T-helper 1 cell treated with Interleukin-12 subunit alpha and Interleukin-12 subunit beta and Interleukin-4 antibody, amounts not matched to agents 30 μg/mL and 1 μg/mL, for 36 hours (primary cell): ENCODE data around the gene KRT85.

Source experiments
- H3K27ac Mint-ChIP-seq: one replicate; pipeline ENCODE4 v1.8.0; 2021; ENCODE audit warnings: mild to moderate bottlenecking, mixed read lengths
- H3K27me3 Mint-ChIP-seq: one replicate; pipeline ENCODE4 v1.8.0; 2021; ENCODE audit warnings: low read depth, mixed read lengths
- H3K36me3 Mint-ChIP-seq: one replicate; pipeline ENCODE4 v1.8.0; 2021; ENCODE audit warnings: low read depth, mixed read lengths
- H3K4me1 Mint-ChIP-seq: one replicate; pipeline ENCODE4 v1.8.0; 2021; ENCODE audit warnings: low read depth, mixed read lengths
- H3K4me3 Mint-ChIP-seq: one replicate; pipeline ENCODE4 v1.8.0; 2021; ENCODE audit warnings: mild to moderate bottlenecking, moderate library complexity, mixed read lengths
- H3K9me3 Mint-ChIP-seq: one replicate; pipeline ENCODE4 v1.8.0; 2021; ENCODE audit warnings: mixed read lengths

Gene KRT85

GRCh38 chr12:52338241-52338960 lies 28.9 kb downstream of the KRT85 start:
- peaks cover 2% of the 10 kb centered on the region for H3K4me1 Mint-ChIP-seq
- no peaks in the 10 kb centered on the region for H3K36me3 Mint-ChIP-seq
- no peaks in the 10 kb centered on the region for H3K9me3 Mint-ChIP-seq
- no peak overlapping the region for H3K27ac Mint-ChIP-seq
- H3K27me3 Mint-ChIP-seq, result peaks cover 7% of the 10 kb centered on the region
- H3K4me3 Mint-ChIP-seq, result no peak overlapping the region

- no peaks in the 10 kb centered on the region for H3K9me3 Mint-ChIP-seq
- H3K4me3 Mint-ChIP-seq, result no peak overlapping the region
- H3K27ac Mint-ChIP-seq, result no peak overlapping the region
- H3K4me1 Mint-ChIP-seq, result peaks cover 2% of the 10 kb centered on the region
- peaks cover 12% of the 10 kb centered on the region for H3K27me3 Mint-ChIP-seq
- no peaks in the 10 kb centered on the region for H3K36me3 Mint-ChIP-seq
Observed at GRCh38 chr12:52337054-52337453, 30.2 kb downstream of the KRT85 start.

GRCh38 chr12:52336641-52337040 lies 30.6 kb downstream of the KRT85 start:
- Mint-ChIP-seq H3K4me1 (peaks cover 2% of the 10 kb centered on the region), H3K36me3 (no peaks in the 10 kb centered on the region), H3K27me3 (peaks cover 15% of the 10 kb centered on the region), H3K4me3 (no peak overlapping the region), H3K27ac (no peak overlapping the region), H3K9me3 (no peaks in the 10 kb centered on the region)

GRCh38 chr12:52335598-52336262 lies 31.6 kb downstream of the KRT85 start:
- Mint-ChIP-seq H3K4me3 (no peak overlapping the region), H3K27ac (no peak overlapping the region), H3K27me3 (peaks cover 15% of the 10 kb centered on the region)

GRCh38 chr12:52334185-52334584 lies 33.1 kb downstream of the KRT85 start:
- H3K4me3 Mint-ChIP-seq, result no peak overlapping the region
- H3K4me1 Mint-ChIP-seq, result peaks cover 2% of the 10 kb centered on the region
- H3K27me3 Mint-ChIP-seq, result peaks cover 21% of the 10 kb centered on the region
- H3K36me3 Mint-ChIP-seq, result no peaks in the 10 kb centered on the region
- H3K27ac Mint-ChIP-seq, result no peak overlapping the region
- H3K9me3 Mint-ChIP-seq, result no peaks in the 10 kb centered on the region

More at GRCh38 chr12:52335598-52336262, 31.6 kb downstream of the KRT85 start:
- Mint-ChIP-seq H3K9me3 (no peaks in the 10 kb centered on the region), H3K4me1 (peaks cover 2% of the 10 kb centered on the region), H3K36me3 (no peaks in the 10 kb centered on the region)

- H3K27ac Mint-ChIP-seq, result no peak overlapping the region
- H3K36me3 Mint-ChIP-seq, result no peaks in the 10 kb centered on the region
- peaks cover 2% of the 10 kb centered on the region for H3K4me1 Mint-ChIP-seq
- H3K27me3 Mint-ChIP-seq, result peaks cover 21% of the 10 kb centered on the region
- no peak overlapping the region for H3K4me3 Mint-ChIP-seq
- H3K9me3 Mint-ChIP-seq, result no peaks in the 10 kb centered on the region
Observed at GRCh38 chr12:52333321-52333720, 34.0 kb downstream of the KRT85 start.

- no peak overlapping the region for H3K4me3 Mint-ChIP-seq
- no peaks in the 10 kb centered on the region for H3K9me3 Mint-ChIP-seq
- H3K4me1 Mint-ChIP-seq, result peaks cover 5% of the 10 kb centered on the region
- H3K27me3 Mint-ChIP-seq, result peaks cover 21% of the 10 kb centered on the region
- H3K36me3 Mint-ChIP-seq, result no peaks in the 10 kb centered on the region
- H3K27ac Mint-ChIP-seq, result no peak overlapping the region
Observed at GRCh38 chr12:52332381-52332780, 34.9 kb downstream of the KRT85 start.

- no peak overlapping the region for H3K27ac Mint-ChIP-seq
Observed at GRCh38 chr12:52331833-52332232, 35.4 kb downstream of the KRT85 start.

GRCh38 chr12:52331039-52331438 lies 36.2 kb downstream of the KRT85 start:
- H3K4me1 Mint-ChIP-seq, result peaks cover 6% of the 10 kb centered on the region
- H3K9me3 Mint-ChIP-seq, result no peaks in the 10 kb centered on the region

More at GRCh38 chr12:52331833-52332232, 35.4 kb downstream of the KRT85 start:
- H3K4me1 Mint-ChIP-seq, result peaks cover 8% of the 10 kb centered on the region
- no peaks in the 10 kb centered on the region for H3K9me3 Mint-ChIP-seq
- no peak overlapping the region for H3K4me3 Mint-ChIP-seq
- H3K27me3 Mint-ChIP-seq, result peaks cover 21% of the 10 kb centered on the region
- no peaks in the 10 kb centered on the region for H3K36me3 Mint-ChIP-seq

GRCh38 chr12:52327830-52328500 lies 39.3 kb downstream of the KRT85 start:
- H3K27me3 Mint-ChIP-seq, result peaks cover 29% of the 10 kb centered on the region
- H3K36me3 Mint-ChIP-seq, result no peaks in the 10 kb centered on the region
- peaks cover 6% of the 10 kb centered on the region for H3K4me1 Mint-ChIP-seq
- no peak overlapping the region for H3K27ac Mint-ChIP-seq
- H3K4me3 Mint-ChIP-seq, result no peak overlapping the region
- no peaks in the 10 kb centered on the region for H3K9me3 Mint-ChIP-seq

More at GRCh38 chr12:52331039-52331438, 36.2 kb downstream of the KRT85 start:
- H3K27ac Mint-ChIP-seq, result no peak overlapping the region
- H3K4me3 Mint-ChIP-seq, result no peak overlapping the region
- H3K27me3 Mint-ChIP-seq, result peaks cover 21% of the 10 kb centered on the region
- no peaks in the 10 kb centered on the region for H3K36me3 Mint-ChIP-seq

- Mint-ChIP-seq H3K9me3 (no peaks in the 10 kb centered on the region), H3K4me3 (no peak overlapping the region), H3K27ac (no peak overlapping the region), H3K4me1 (peaks cover 6% of the 10 kb centered on the region), H3K27me3 (peaks cover 33% of the 10 kb centered on the region), H3K36me3 (no peaks in the 10 kb centered on the region)
Observed at GRCh38 chr12:52327052-52327829, 40.0 kb downstream of the KRT85 start.

- Mint-ChIP-seq H3K27me3 (peaks cover 21% of the 10 kb centered on the region), H3K36me3 (no peaks in the 10 kb centered on the region), H3K27ac (no peak overlapping the region), H3K4me3 (no peak overlapping the region), H3K9me3 (no peaks in the 10 kb centered on the region), H3K4me1 (peaks cover 6% of the 10 kb centered on the region)
Observed at GRCh38 chr12:52324153-52324444, 43.2 kb downstream of the KRT85 start.

- Mint-ChIP-seq H3K27me3 (peaks cover 21% of the 10 kb centered on the region), H3K4me3 (no peak overlapping the region), H3K9me3 (no peaks in the 10 kb centered on the region), H3K27ac (no peak overlapping the region), H3K36me3 (no peaks in the 10 kb centered on the region), H3K4me1 (peaks cover 6% of the 10 kb centered on the region)
Observed at GRCh38 chr12:52323416-52324152, 43.7 kb downstream of the KRT85 start.

- peaks cover 21% of the 10 kb centered on the region for H3K27me3 Mint-ChIP-seq
- H3K36me3 Mint-ChIP-seq, result no peaks in the 10 kb centered on the region
- H3K4me1 Mint-ChIP-seq, result peaks cover 6% of the 10 kb centered on the region
- no peak overlapping the region for H3K27ac Mint-ChIP-seq
- H3K4me3 Mint-ChIP-seq, result no peak overlapping the region
- H3K9me3 Mint-ChIP-seq, result no peaks in the 10 kb centered on the region
Observed at GRCh38 chr12:52323001-52323400, 44.3 kb downstream of the KRT85 start.
